Measurements from ENCODE around the gene EME2. TPM values are rescaled to one million over a fixed set of nuclear protein-coding genes. Genes with fewer than 3 reads are reported as not detected.

EME2 gene, protein sequence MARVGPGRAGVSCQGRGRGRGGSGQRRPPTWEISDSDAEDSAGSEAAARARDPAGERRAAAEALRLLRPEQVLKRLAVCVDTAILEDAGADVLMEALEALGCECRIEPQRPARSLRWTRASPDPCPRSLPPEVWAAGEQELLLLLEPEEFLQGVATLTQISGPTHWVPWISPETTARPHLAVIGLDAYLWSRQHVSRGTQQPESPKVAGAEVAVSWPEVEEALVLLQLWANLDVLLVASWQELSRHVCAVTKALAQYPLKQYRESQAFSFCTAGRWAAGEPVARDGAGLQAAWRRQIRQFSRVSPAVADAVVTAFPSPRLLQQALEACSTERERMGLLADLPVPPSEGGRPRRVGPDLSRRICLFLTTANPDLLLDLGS
- 10 to 100 TPM; 32.2 to 47.5 (median 36.8) TPM for total RNA-seq
- 1 to 10 TPM in 1 of 2 donors, under 1 TPM in 1; 0.59 to 3.8 TPM for polyA plus RNA-seq
- total RNA-seq = 53.6 reads per million, percentile 73 among the genes with 10 or more reads in this experiment

DNA sequence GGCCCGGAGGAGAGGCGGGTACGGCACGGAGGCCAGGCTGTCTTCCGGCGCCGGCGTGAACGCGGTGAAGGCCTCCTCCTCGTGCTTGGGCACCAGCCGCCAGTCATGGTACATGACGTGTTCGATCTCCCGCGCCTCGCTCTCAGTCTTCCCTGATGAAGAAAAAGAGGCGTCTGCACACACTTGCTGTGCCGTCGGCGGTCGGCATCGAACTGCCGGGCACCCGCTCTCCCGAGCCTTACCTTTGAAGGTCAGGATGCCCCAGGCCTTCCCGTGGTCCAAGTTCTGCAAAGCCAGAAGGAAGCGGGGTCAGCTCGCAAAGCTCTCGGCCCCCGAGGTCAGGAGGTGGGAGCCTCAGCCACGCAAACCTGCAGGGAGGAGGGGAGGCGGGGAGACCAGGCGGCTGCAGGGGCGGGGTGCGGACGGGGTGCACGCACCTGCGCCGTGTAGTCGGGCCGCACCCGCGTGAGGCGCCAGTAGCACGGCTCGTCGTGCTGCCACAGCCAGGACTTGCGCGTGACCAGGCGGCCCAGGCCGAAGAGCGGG is at the start of gene EME2:
Gene EME2, plus strand, starts transcription at position 449 of the 546 bp plus-strand sequence. CDS start 418 bp downstream, outside the sequence.
- ATAC-seq (peak; percentile 38), DNase-seq (peak in 8 of 9 donors; percentile 42 to 61 (median 55))
- H3K27me3 Mint-ChIP-seq = peaks cover 0 to 2% (median 0%) of the 10 kb centered on the region in 5 donors
- ChIA-PET CTCF (interaction anchor here (0.7 to 3.3 kb wide), 2 partner anchors 9 to 10 kb away, joined by 4 to 13 read pairs; partner anchors contain the start of genes NUBP2 and SPSB3), POLR2A (interaction anchor here (1.0 to 7.9 kb wide), 9 partner anchors 9 to 251 kb away, joined by 3 to 93 read pairs (median 4); partner anchors contain the start of genes FAHD1, HAGH, JPT2 and MAPK8IP3)
- H3K4me1 Mint-ChIP-seq = peaks cover 8 to 23% (median 13%) of the 10 kb centered on the region in 7 donors
- H3K27ac Mint-ChIP-seq = peak within 1 kb of the TSS; percentile 86 to 98 (median 95)
- H3K36me3 Mint-ChIP-seq = peaks cover 0 to 9% (median 0%) of the 10 kb centered on the region in 5 donors
- H3K27ac ChIP-seq (ENCODE audit: low read depth, low read length) = peak within 1 kb of the TSS; percentile 85
- H3K27me3 ChIP-seq (ENCODE audit: control insufficient read depth in 2 of 2, insufficient read depth in 2 of 2, low read length in 2 of 2) = no peaks in the 10 kb centered on the region
- intact Hi-C loops (cut with micrococcal nuclease) = loop anchor here (2.0 to 10.0 kb wide), 6 partner anchors 66 to 495 kb away; partner anchors contain the start of genes CRAMP1 (in 2 of the 2), IFT140 (in 2 of the 2), MAPK8IP3 (in 2 of the 2) and CLCN7 (in 1 of the 2)
- peaks cover 0 to 3% (median 0%) of the 10 kb centered on the region in 11 donors for H3K9me3 Mint-ChIP-seq
- peak within 1 kb of the TSS; percentile 91 to 99 (median 98) for H3K4me3 Mint-ChIP-seq
- no peaks in the 10 kb centered on the region for H3K9me3 ChIP-seq (ENCODE audit: control insufficient read depth in 2 of 3, low read length in 3 of 3)
- peaks cover 13 to 26% of the 10 kb centered on the region in 2 donors for H3K4me1 ChIP-seq (ENCODE audit: control insufficient read depth in 2 of 2, insufficient read depth in 2 of 2, low read length in 2 of 2)
- H3K4me3 ChIP-seq (ENCODE audit: low read length) = peak within 1 kb of the TSS; percentile 70
- peaks cover 0 to 46% (median 0%) of the 10 kb centered on the region in 3 experiments for H3K36me3 ChIP-seq (ENCODE audit: control insufficient read depth in 2 of 3, insufficient read depth in 3 of 3, low read length in 3 of 3)

DNA sequence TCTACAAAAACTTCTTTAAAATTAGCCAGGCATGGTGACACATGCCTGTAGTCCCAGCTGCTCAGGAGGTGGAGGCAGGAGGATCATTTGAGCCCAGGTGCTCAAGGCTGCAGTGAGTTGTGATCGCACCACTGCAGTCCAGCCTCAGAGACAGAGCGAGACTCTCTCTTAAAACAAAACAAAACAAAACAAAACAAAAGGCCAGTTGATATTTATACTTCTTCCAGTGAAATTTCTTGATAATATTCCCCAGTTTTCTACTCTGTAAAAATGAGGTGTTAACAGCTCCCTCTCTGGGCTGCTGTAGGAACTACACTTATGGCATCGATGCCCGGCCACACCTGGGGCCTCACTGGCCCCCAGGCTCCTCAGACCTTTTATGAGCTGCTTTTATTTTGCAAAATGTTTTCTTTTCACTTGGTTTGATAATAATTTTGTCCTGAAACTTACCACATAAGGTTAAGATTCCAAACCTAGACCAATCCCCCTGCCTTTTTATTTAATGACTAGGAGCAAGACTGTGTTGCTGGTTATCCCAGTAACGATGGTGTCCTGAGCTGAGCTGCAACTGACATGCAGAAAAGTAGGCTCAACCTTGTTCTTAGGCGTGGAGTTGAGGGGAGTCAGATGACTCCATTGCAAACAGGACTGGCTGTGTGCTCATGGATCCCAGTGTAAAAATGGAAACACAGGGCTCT is 49.0 kb upstream of the EME2 start:
- Mint-ChIP-seq H3K4me3 (peak overlapping the region in 5 of 10 donors; percentile 13 to 57 (median 37)), H3K36me3 (peaks cover 6 to 11% (median 9%) of the 10 kb centered on the region in 5 donors), H3K9me3 (no peaks in the 10 kb centered on the region), H3K4me1 (peaks cover 29 to 53% (median 44%) of the 10 kb centered on the region in 7 donors), H3K27me3 (no peaks in the 10 kb centered on the region), H3K27ac (peak overlapping the region in 8 of 9 donors; percentile 32 to 74 (median 55))
- Histone ChIP-seq H3K36me3 (ENCODE audit: control insufficient read depth in 2 of 3, insufficient read depth in 3 of 3, low read length in 3 of 3) (peaks cover 0 to 36% (median 8%) of the 10 kb centered on the region in 3 experiments), H3K27ac (ENCODE audit: low read depth, low read length) (peak overlapping the region; percentile 4), H3K4me3 (ENCODE audit: low read length) (no peak overlapping the region), H3K4me1 (ENCODE audit: control insufficient read depth in 2 of 2, insufficient read depth in 2 of 2, low read length in 2 of 2) (peaks cover 17 to 28% of the 10 kb centered on the region in 2 donors), H3K9me3 (ENCODE audit: control insufficient read depth in 2 of 3, low read length in 3 of 3) (no peaks in the 10 kb centered on the region), H3K27me3 (ENCODE audit: control insufficient read depth in 2 of 2, insufficient read depth in 2 of 2, low read length in 2 of 2) (no peaks in the 10 kb centered on the region)
- ATAC-seq (peak; percentile 64), DNase-seq (peak in 7 of 9 donors; percentile 14 to 48 (median 39))
- intact Hi-C loops (cut with micrococcal nuclease) = loop anchor here in 1 of 2 donors (1.0 kb wide), 2 partner anchors 197 to 360 kb away; no protein-coding TSS in a partner anchor
- ChIA-PET POLR2A (interaction anchor here (1.3 kb wide), 1 partner anchor 45 kb away, joined by 3 read pairs; the partner anchor contains the start of gene JPT2), CTCF (no interaction called here)

DNA sequence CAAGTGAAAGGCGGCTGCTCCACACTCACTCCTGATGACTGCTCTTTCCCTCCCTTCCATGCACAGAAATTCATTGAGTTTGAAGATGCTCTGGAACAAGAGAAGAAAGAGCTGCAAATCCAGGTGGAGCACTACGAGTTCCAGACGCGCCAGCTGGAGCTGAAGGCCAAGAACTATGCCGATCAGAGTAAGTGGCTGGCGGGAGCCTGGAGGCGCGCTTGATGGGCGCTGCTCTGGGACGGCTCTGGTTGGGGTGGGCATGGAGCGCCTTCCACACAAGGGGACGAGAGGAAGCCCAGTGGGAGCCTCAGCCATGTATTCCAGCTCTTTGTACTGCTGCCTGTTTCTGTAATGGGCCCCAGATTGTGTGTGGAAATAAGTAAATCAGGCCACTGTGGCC is 48.1 kb upstream of the EME2 start:
- Histone ChIP-seq H3K27me3 (ENCODE audit: control insufficient read depth in 2 of 2, insufficient read depth in 2 of 2, low read length in 2 of 2) (no peaks in the 10 kb centered on the region), H3K27ac (ENCODE audit: low read depth, low read length) (no peak overlapping the region), H3K9me3 (ENCODE audit: control insufficient read depth in 2 of 3, low read length in 3 of 3) (no peaks in the 10 kb centered on the region), H3K4me1 (ENCODE audit: control insufficient read depth in 2 of 2, insufficient read depth in 2 of 2, low read length in 2 of 2) (peaks cover 17 to 28% of the 10 kb centered on the region in 2 donors), H3K4me3 (ENCODE audit: low read length) (no peak overlapping the region), H3K36me3 (ENCODE audit: control insufficient read depth in 2 of 3, insufficient read depth in 3 of 3, low read length in 3 of 3) (peaks cover 0 to 45% (median 8%) of the 10 kb centered on the region in 3 experiments)
- Mint-ChIP-seq H3K9me3 (no peaks in the 10 kb centered on the region), H3K36me3 (peaks cover 6 to 13% (median 9%) of the 10 kb centered on the region in 5 donors), H3K27me3 (no peaks in the 10 kb centered on the region), H3K4me1 (peaks cover 27 to 45% (median 35%) of the 10 kb centered on the region in 7 donors), H3K27ac (no peak overlapping the region), H3K4me3 (no peak overlapping the region)
- ChIA-PET POLR2A (no interaction called here), CTCF (no interaction called here)
- ATAC-seq (no peak), DNase-seq (no peak)
- intact Hi-C loops (cut with micrococcal nuclease) = no loop called here

GRCh38 chr16:1726661-1727502 is 45.7 kb upstream of the EME2 start:
- Histone ChIP-seq H3K27me3 (ENCODE audit: control insufficient read depth in 2 of 2, insufficient read depth in 2 of 2, low read length in 2 of 2) (no peaks in the 10 kb centered on the region), H3K27ac (ENCODE audit: low read depth, low read length) (no peak overlapping the region), H3K4me3 (ENCODE audit: low read length) (no peak overlapping the region), H3K36me3 (ENCODE audit: control insufficient read depth in 2 of 3, insufficient read depth in 3 of 3, low read length in 3 of 3) (peaks cover 0 to 63% (median 11%) of the 10 kb centered on the region in 3 experiments), H3K9me3 (ENCODE audit: control insufficient read depth in 2 of 3, low read length in 3 of 3) (no peaks in the 10 kb centered on the region), H3K4me1 (ENCODE audit: control insufficient read depth in 2 of 2, insufficient read depth in 2 of 2, low read length in 2 of 2) (peaks cover 16 to 18% of the 10 kb centered on the region in 2 donors)
- Mint-ChIP-seq H3K36me3 (peaks cover 6 to 15% (median 9%) of the 10 kb centered on the region in 5 donors), H3K4me3 (no peak overlapping the region), H3K27ac (peak overlapping the region in 5 of 9 donors; percentile 2 to 78 (median 35)), H3K27me3 (no peaks in the 10 kb centered on the region), H3K9me3 (no peaks in the 10 kb centered on the region), H3K4me1 (peaks cover 16 to 27% (median 24%) of the 10 kb centered on the region in 7 donors)
- ChIA-PET CTCF (no interaction called here), POLR2A (interaction anchor here (1.0 kb wide), 1 partner anchor 46 kb away, joined by 3 read pairs; the partner anchor contains the start of genes EME2 and MRPS34)
- ATAC-seq (no peak), DNase-seq (no peak)
- intact Hi-C loops (cut with micrococcal nuclease) = no loop called here

GRCh38 chr16:1727651-1728624 is 44.7 kb upstream of the EME2 start:
- no peak overlapping the region for H3K4me3 ChIP-seq (ENCODE audit: low read length)
- ChIA-PET CTCF (no interaction called here), POLR2A (interaction anchor here (0.7 kb wide), 1 partner anchor 116 kb away, joined by 3 read pairs; the partner anchor contains the start of genes CRAMP1 and IFT140)
- no peaks in the 10 kb centered on the region for H3K9me3 ChIP-seq (ENCODE audit: control insufficient read depth in 2 of 3, low read length in 3 of 3)
- intact Hi-C loops (cut with micrococcal nuclease) = no loop called here
- Mint-ChIP-seq H3K9me3 (no peaks in the 10 kb centered on the region), H3K36me3 (peaks cover 6 to 18% (median 9%) of the 10 kb centered on the region in 5 donors), H3K27ac (peak overlapping the region in 2 of 9 donors; percentile 19 to 78), H3K4me3 (no peak overlapping the region), H3K4me1 (peaks cover 9 to 19% (median 17%) of the 10 kb centered on the region in 7 donors), H3K27me3 (no peaks in the 10 kb centered on the region)
- no peaks in the 10 kb centered on the region for H3K27me3 ChIP-seq (ENCODE audit: control insufficient read depth in 2 of 2, insufficient read depth in 2 of 2, low read length in 2 of 2)
- no peak for DNase-seq
- H3K4me1 ChIP-seq (ENCODE audit: control insufficient read depth in 2 of 2, insufficient read depth in 2 of 2, low read length in 2 of 2) = peaks cover 9 to 10% of the 10 kb centered on the region in 2 donors
- no peak for ATAC-seq
- peaks cover 0 to 73% (median 11%) of the 10 kb centered on the region in 3 experiments for H3K36me3 ChIP-seq (ENCODE audit: control insufficient read depth in 2 of 3, insufficient read depth in 3 of 3, low read length in 3 of 3)
- H3K27ac ChIP-seq (ENCODE audit: low read depth, low read length) = no peak overlapping the region

All from naive thymus-derived CD4-positive, alpha-beta T cell (primary cell).